ENCODE measurements around the gene TAF1D.

DNA sequence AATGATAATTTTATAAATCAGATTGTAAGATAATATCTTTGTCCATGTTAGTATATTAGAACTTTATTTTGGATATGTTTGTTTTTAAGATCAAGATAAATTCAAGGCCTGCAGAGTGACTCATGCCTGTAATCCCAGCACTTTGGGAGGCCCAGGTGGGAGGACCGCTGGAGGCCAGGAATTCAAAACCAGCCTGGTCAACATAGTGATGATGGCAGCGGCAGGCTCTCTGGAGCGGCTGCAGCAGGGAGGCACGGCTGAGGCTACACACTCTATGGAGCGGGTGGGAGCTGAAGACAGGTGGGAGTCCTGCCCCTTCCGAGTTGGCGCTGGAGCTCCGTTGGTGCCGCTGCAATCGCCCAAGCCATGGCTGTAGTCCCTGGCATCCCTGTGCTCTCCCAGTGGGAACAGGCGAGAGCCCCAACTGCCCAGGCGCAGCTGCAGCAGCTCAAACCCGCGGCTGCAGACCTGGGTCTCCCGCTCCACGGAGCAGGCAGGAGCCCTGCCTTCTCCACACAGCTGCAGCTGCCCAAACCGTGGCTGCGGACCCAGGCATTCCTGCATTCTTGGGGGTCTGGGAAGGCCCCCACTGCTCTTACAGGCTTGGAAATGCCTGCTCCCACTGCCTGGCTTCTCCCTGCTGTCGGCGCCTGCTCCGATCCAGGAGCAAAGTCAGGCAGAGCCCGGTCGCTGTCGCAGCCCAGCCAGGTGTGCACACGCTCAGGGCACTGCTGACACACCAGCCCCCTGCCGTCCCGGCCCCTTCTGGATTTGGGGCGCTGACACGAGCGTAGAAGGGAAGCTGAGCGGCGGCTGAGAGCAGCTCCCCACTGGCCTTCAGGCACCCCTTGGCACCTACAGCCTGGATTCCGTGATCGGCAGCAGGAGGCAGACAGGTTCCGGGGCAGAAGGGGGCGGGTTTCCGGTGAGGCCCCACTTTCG lies 16.9 kb upstream of the TAF1D start:
- TF ChIP-seq ZNF565 (CRISPR knock-in tag; conservative IDR thresholded peaks at IDR 0.05; ENCODE audit: low read depth) (no peak), BACH2 (CRISPR knock-in tag; IDR thresholded peaks at IDR 0.05; ENCODE audit: borderline replicate concordance) (no peak), CSDC2 (CRISPR knock-in tag; IDR thresholded peaks at IDR 0.05) (no peak), RARB (CRISPR knock-in tag; IDR thresholded peaks at IDR 0.05) (no peak), GLIS3 (CRISPR knock-in tag; IDR thresholded peaks at IDR 0.05) (no peak), ARNTL (CRISPR knock-in tag; IDR thresholded peaks at IDR 0.05; ENCODE audit: borderline replicate concordance, low read depth) (no peak)
- TF ChIP-seq, protein P1, sequence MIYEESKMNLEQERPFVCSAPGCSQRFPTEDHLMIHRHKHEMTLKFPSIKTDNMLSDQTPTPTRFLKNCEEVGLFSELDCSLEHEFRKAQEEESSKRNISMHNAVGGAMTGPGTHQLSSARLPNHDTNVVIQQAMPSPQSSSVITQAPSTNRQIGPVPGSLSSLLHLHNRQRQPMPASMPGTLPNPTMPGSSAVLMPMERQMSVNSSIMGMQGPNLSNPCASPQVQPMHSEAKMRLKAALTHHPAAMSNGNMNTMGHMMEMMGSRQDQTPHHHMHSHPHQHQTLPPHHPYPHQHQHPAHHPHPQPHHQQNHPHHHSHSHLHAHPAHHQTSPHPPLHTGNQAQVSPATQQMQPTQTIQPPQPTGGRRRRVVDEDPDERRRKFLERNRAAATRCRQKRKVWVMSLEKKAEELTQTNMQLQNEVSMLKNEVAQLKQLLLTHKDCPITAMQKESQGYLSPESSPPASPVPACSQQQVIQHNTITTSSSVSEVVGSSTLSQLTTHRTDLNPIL (CRISPR knock-in tag; IDR thresholded peaks at IDR 0.05; ENCODE audit: low read depth), result no peak
- TF ChIP-seq, protein P2, sequence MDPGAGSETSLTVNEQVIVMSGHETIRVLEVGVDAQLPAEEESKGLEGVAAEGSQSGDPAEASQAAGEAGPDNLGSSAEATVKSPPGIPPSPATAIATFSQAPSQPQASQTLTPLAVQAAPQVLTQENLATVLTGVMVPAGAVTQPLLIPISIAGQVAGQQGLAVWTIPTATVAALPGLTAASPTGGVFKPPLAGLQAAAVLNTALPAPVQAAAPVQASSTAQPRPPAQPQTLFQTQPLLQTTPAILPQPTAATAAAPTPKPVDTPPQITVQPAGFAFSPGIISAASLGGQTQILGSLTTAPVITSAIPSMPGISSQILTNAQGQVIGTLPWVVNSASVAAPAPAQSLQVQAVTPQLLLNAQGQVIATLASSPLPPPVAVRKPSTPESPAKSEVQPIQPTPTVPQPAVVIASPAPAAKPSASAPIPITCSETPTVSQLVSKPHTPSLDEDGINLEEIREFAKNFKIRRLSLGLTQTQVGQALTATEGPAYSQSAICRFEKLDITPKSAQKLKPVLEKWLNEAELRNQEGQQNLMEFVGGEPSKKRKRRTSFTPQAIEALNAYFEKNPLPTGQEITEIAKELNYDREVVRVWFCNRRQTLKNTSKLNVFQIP (CRISPR knock-in tag; IDR thresholded peaks at IDR 0.05; ENCODE audit: borderline replicate concordance, low read depth), result no peak
